Body of pancreas (tissue), 4 donors: ENCODE measurements around the gene VTN. TPM values are rescaled to one million over a fixed set of nuclear protein-coding genes. Genes with fewer than 3 reads are reported as not detected.
A peak's percentile ranks its signal among the peaks of the same experiment; 100 is the strongest.

Source experiments
- ATAC-seq: fragments of 150-250 bp; one replicate; pipeline ENCODE4 v1.9.1; 2016
- DNase-seq, 4 donors: peaks; one replicate each; pipeline ENCODE4 v3.0.0-alpha.2; 2019
- H3K27ac ChIP-seq, 4 donors: fragments of 200-600 bp; sonication (generic); 1 replicate in 3 of 4; 2 replicates in 1 of 4; pipeline versions ENCODE4 v1.5.1 to v1.6.1; 2016 to 2019; ENCODE audit warnings: mild to moderate bottlenecking in 1 of 4, mixed read lengths in 1 of 4, moderate library complexity in 1 of 4
- H3K27me3 ChIP-seq, 2 donors: fragments of 200-600 bp; sonication (generic); one replicate each; pipeline ENCODE4 v1.6.0; 2016; ENCODE audit warnings: mild to moderate bottlenecking in 1 of 2
- H3K36me3 ChIP-seq, 2 donors: fragments of 200-600 bp; sonication (generic); replicated peaks in 1 of 2; 2 replicates each; pipeline ENCODE4 v1.5.1; 2016; ENCODE audit warnings: low read depth in 2 of 2; ENCODE audit not compliant: insufficient read depth in 1 of 2
- H3K4me1 ChIP-seq: fragments of 200-600 bp; sonication (generic); one replicate; pipeline ENCODE4 v1.6.0; 2016
- H3K4me3 ChIP-seq, 2 donors: fragments of 200-600 bp; sonication (generic); 1 replicate in 1 of 2; 2 replicates in 1 of 2; pipeline ENCODE4 v1.5.1; 2016 to 2019
- H3K9me3 ChIP-seq, 3 donors: fragments of 200-600 bp; sonication (generic); 1 replicate in 2 of 3; 2 replicates in 1 of 3; pipeline ENCODE4 v1.5.1; 2016
- POLR2A ChIP-seq, 3 donors: fragments of 450-650 bp; IDR thresholded peaks; one replicate each; pipeline ENCODE4 v1.6.1; 2016; ENCODE audit warnings: antibody characterized with exemption in 3 of 3, mild to moderate bottlenecking in 2 of 3
- WGBS, 2 donors: methylation state at CpG; one replicate each; pipeline ENCODE4 v1.1.5; 2017; 5-methylcytosine and 5-hydroxymethylcytosine counted together
- intact Hi-C: fragments of 100-400 bp; cut with DNase I; formaldehyde crosslinking; loops from one replicate; pipeline ENCODE4 v1.15.1; 2023
- total RNA-seq, 2 donors: library from RNA; depleted of rRNA; stranded (reverse); fragments of >200 nt; gene quantifications; one replicate each; pipeline ENCODE4 v1.1.0, GENCODE V29; 2016
- TF ChIP-seq, protein P1 (sequence below), 7 experiments: fragments of 450-650 bp in 4 of 7; fragments of 200-600 bp in 3 of 7; sonication (generic) in 3 of 7; IDR thresholded peaks; one replicate each; pipeline ENCODE4 v1.5.1; 2016 to 2019; ENCODE audit warnings: antibody characterized with exemption in 7 of 7

The VTN gene
- total RNA-seq, 2 donors from 2014 or later = 4.2 to 6.6 TPM

DNA sequence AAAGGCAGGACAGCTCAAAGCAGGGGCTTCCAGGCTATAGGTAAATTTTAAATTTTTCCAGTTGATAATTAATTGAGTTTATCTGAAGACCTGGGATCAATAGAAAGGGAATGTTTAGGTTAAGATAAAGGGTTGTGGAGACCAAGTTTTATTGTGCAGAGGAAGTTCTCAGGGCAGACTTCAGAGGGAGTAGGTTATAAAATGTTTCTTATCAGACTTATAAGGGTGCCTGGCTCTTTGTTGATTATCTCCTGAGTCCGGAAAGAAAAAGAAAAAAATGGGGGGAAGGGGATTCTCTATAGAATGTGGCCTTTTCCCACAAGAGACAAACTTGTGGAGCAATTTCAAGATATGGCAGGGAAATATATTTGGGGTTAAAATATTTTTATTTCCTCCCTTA, 20.0 kb upstream of the VTN start:
- 80 to 90% methylated on average over 1 of the region's 1 CpG for WGBS, 2 donors
- no peak overlapping the region for H3K4me3 ChIP-seq
- H3K4me1 ChIP-seq = peaks cover 10% of the 10 kb centered on the region
- no peak for TF ChIP-seq POLR2A (IDR thresholded peaks at IDR 0.05)
- TF ChIP-seq, protein P1, sequence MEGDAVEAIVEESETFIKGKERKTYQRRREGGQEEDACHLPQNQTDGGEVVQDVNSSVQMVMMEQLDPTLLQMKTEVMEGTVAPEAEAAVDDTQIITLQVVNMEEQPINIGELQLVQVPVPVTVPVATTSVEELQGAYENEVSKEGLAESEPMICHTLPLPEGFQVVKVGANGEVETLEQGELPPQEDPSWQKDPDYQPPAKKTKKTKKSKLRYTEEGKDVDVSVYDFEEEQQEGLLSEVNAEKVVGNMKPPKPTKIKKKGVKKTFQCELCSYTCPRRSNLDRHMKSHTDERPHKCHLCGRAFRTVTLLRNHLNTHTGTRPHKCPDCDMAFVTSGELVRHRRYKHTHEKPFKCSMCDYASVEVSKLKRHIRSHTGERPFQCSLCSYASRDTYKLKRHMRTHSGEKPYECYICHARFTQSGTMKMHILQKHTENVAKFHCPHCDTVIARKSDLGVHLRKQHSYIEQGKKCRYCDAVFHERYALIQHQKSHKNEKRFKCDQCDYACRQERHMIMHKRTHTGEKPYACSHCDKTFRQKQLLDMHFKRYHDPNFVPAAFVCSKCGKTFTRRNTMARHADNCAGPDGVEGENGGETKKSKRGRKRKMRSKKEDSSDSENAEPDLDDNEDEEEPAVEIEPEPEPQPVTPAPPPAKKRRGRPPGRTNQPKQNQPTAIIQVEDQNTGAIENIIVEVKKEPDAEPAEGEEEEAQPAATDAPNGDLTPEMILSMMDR (IDR thresholded peaks at IDR 0.05) = no peak
- no peaks in the 10 kb centered on the region for H3K9me3 ChIP-seq
- H3K36me3 ChIP-seq = peaks cover 0 to 28% of the 10 kb centered on the region in 2 donors
- ATAC-seq (no peak), DNase-seq (no peak)
- H3K27me3 ChIP-seq = no peaks in the 10 kb centered on the region
- intact Hi-C loops = no loop called here
- H3K27ac ChIP-seq = no peak overlapping the region

DNA sequence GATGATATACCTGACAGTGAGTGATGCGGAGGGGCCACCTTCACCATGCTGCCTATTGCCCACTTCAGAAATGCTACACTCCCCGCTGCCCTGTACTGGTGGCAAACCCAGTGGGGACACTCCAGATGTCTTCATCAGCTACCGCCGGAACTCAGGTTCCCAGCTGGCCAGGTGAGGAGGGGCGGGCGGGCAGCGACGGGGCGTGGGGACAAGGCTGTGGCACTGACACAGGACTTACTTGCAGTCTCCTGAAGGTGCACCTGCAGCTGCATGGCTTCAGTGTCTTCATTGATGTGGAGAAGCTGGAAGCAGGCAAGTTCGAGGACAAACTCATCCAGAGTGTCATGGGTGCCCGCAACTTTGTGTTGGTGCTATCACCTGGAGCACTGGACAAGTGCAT, 18.0 kb upstream of the VTN start:
- intact Hi-C loops = no loop called here
- DNase-seq (no peak), ATAC-seq (no peak)
- TF ChIP-seq POLR2A (IDR thresholded peaks at IDR 0.05) = no peak
- TF ChIP-seq, protein P1 (IDR thresholded peaks at IDR 0.05) = no peak
- Histone ChIP-seq H3K27ac (no peak overlapping the region), H3K9me3 (no peaks in the 10 kb centered on the region), H3K4me1 (peaks cover 17% of the 10 kb centered on the region), H3K4me3 (no peak overlapping the region), H3K27me3 (no peaks in the 10 kb centered on the region), H3K36me3 (peaks cover 0 to 21% of the 10 kb centered on the region in 2 donors)
- WGBS, 2 donors = 90 to 92% methylated on average over 11 of the region's 11 CpGs

DNA sequence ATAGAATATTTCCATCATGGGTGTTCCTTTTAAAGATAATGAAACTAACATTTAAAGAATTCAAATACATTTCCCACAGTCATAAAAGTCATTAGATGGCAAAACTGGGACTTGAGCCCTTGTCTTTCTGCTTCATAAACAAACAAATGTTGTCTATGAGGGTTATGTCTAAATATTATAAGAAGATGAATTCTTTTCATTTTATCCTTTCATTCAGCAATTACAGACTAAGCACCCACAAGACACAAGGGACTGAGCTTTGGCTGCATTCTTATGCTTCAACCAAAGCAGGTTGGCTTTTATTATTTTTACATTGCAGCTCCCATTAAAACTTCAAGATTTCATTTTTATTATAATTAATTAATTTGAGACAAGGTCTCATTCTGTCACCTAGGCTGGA, 16.3 kb upstream of the VTN start:
- peak in 1 of 4 donors; percentile 4 for DNase-seq
- intact Hi-C loops = no loop called here
- no peak for ATAC-seq

DNA sequence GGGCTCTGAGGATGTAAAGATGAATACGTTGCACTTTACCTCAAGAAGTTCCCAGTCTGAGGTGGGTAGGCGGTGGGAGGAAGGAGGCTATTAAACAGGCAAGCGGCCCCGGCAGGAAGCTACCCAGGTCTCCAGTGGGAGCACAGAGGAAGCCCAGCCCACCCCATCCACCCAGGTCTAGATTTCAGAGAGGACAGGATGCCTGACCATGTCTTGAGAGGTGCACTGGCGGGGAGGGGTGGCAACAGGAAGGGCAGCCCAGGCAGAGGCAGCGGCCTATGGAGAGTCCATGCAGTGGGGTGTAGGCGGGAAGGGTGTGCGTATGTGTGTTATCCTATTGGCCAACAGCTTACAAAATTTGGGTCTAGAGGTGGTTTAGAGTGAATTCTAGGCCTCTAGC, 15.3 kb upstream of the VTN start:
- DNase-seq = peak in 2 of 4 donors; percentile 24 to 41
- Histone ChIP-seq H3K36me3 (peaks cover 0 to 17% of the 10 kb centered on the region in 2 donors), H3K9me3 (no peaks in the 10 kb centered on the region), H3K4me3 (peak overlapping the region; percentile 50 to 51), H3K4me1 (peaks cover 31% of the 10 kb centered on the region), H3K27me3 (no peaks in the 10 kb centered on the region), H3K27ac (peak overlapping the region in 3 of 4 donors; percentile 74 to 85 (median 84))
- TF ChIP-seq POLR2A (IDR thresholded peaks at IDR 0.05) = no peak
- 36 to 59% methylated on average over 8 of the region's 8 CpGs for WGBS, 2 donors
- no peak for ATAC-seq
- intact Hi-C loops = no loop called here

More for the DNA sequence above, 16.3 kb upstream of the VTN start:
- Histone ChIP-seq H3K27ac (no peak overlapping the region), H3K4me3 (no peak overlapping the region), H3K4me1 (peaks cover 21% of the 10 kb centered on the region), H3K27me3 (no peaks in the 10 kb centered on the region), H3K36me3 (peaks cover 0 to 20% of the 10 kb centered on the region in 2 donors), H3K9me3 (no peaks in the 10 kb centered on the region)
- TF ChIP-seq POLR2A (IDR thresholded peaks at IDR 0.05) = no peak
- TF ChIP-seq, protein P1 (IDR thresholded peaks at IDR 0.05) = no peak

DNA sequence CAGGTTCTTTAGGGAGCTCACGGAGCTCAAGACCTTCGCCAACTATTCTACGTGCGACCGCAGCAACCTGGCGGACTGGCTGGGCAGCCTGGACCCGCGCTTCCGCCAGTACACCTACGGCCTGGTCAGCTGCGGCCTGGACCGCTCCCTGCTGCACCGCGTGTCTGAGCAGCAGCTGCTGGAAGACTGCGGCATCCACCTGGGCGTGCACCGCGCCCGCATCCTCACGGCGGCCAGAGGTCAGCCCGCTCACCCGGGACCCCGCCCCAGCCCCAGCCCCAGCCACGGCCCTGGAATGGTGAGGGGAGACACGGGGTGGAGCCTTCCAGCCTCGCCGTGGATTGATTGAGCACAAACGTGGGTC, 14.9 kb upstream of the VTN start:
- 10% methylated on average over 29 of the region's 29 CpGs; no CpG with 5 or more reads in 1 of the 2 donors for WGBS, 2 donors
- TF ChIP-seq POLR2A (IDR thresholded peaks at IDR 0.05) = no peak
- TF ChIP-seq, protein P1 (IDR thresholded peaks at IDR 0.05) = no peak
- Histone ChIP-seq H3K9me3 (no peaks in the 10 kb centered on the region), H3K36me3 (peaks cover 0 to 17% of the 10 kb centered on the region in 2 donors), H3K27ac (peak overlapping the region; percentile 66 to 85 (median 79)), H3K4me1 (peaks cover 34% of the 10 kb centered on the region), H3K27me3 (no peaks in the 10 kb centered on the region), H3K4me3 (peak overlapping the region; percentile 50 to 51)
- intact Hi-C loops = no loop called here
- DNase-seq (peak; percentile 46 to 57 (median 52)), ATAC-seq (peak; percentile 57)
